NCI-H748 (cell line): ENCODE measurements around the gene UGDH.

Experiments used
- DNase-seq: peaks from one replicate; lab custom pipeline; 2025; ENCODE audit not compliant: unreplicated experiment; lab: John Stamatoyannopoulos, UW

UGDH gene

GRCh38 chr4:39456946-39457763, 70.1 kb downstream of the UGDH start:
- DNase-seq = no peak

GRCh38 chr4:39455486-39455885, 71.8 kb downstream of the UGDH start:
- no peak for DNase-seq

GRCh38 chr4:39453738-39454137, 73.5 kb downstream of the UGDH start:
- DNase-seq = no peak

GRCh38 chr4:39452860-39453587, 74.2 kb downstream of the UGDH start:
- DNase-seq = no peak

- no peak for DNase-seq
Observed at GRCh38 chr4:39452153-39452859, 74.9 kb downstream of the UGDH start.

- DNase-seq = no peak
Observed at GRCh38 chr4:39451423-39452023, 75.7 kb downstream of the UGDH start.

GRCh38 chr4:39450618-39451017, 76.6 kb downstream of the UGDH start:
- no peak for DNase-seq
